ENCODE measurements around the gene ECHS1. TPM values are rescaled to one million over a fixed set of nuclear protein-coding genes. Genes with fewer than 3 reads are reported as not detected.

Gene ECHS1
- polyA plus RNA-seq, 1 donor from 2014 or later: 117 TPM

DNA sequence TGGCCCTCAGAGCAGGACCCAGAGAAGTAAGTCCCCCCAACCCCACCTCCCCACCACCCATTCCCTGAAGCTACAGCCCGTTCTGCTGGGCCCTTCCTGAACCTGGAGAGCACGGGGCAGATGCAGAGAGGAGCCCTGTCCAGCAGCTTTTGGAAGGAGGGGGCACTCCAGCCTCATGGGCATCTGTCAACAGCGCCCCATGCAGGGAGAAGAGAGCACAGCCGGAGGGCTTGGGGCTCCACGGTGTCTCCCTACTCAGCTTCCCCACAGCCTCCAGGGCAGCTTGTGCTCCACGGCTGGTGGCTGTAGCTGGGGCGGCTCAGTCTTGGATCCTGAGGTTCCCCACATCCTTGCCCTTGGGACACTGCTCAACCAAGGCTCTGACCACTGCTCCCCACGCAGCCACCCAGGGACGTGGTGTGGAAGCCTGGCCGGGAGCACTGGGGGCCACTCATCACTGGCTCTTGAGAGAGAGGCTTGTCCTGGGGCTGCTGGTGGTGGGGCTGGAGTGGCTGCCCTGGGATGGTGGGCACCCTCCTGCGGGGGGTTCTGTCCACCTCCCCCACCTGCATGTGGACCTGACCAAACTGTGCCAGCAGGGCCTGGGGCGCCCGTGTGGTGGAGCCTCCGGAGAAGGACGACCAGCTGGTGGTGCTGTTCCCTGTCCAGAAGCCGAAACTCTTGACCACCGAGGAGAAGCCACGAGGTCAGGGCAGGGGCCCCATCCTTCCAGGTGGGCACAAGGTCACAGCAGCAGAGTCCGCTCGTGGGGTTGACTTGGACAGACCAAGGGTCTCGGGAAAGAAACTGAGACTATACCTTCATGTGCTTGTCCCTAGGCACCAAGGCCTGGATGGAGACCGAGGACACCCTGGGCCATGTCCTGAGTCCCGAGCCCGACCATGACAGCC is 21.5 kb downstream of the ECHS1 start:
- Mint-ChIP-seq H3K4me3 (no peak overlapping the region), H3K9me3 (no peaks in the 10 kb centered on the region), H3K4me1 (peaks cover 0 to 5% (median 0%) of the 10 kb centered on the region in 3 donors), H3K36me3 (no peaks in the 10 kb centered on the region), H3K27ac (no peak overlapping the region), H3K27me3 (peaks cover 4% of the 10 kb centered on the region)

DNA sequence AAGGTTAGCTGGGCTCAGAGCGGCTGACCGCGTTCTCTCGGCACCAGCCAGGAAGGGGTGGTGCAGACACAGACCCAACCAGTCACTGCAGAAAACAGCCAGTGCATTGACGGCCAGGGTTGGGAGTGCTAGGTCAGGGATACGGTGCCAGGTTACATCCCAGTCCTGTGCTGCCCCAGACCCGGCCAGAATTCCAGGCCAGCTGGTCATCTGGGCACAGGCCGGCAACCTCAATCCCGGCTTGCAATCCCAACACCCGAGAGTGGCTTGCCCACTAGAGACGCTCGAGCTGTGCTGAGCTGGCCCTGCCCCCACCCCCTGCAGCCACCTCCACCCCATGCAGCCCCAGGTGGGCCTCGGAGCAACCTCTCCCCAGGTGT is 22.2 kb downstream of the ECHS1 start:
- no peak overlapping the region for H3K4me3 Mint-ChIP-seq
- H3K36me3 Mint-ChIP-seq: no peaks in the 10 kb centered on the region
- H3K9me3 Mint-ChIP-seq: no peaks in the 10 kb centered on the region
- no peak overlapping the region for H3K27ac Mint-ChIP-seq
- H3K27me3 Mint-ChIP-seq: peaks cover 8% of the 10 kb centered on the region
- peaks cover 0 to 5% (median 0%) of the 10 kb centered on the region in 3 donors for H3K4me1 Mint-ChIP-seq

DNA sequence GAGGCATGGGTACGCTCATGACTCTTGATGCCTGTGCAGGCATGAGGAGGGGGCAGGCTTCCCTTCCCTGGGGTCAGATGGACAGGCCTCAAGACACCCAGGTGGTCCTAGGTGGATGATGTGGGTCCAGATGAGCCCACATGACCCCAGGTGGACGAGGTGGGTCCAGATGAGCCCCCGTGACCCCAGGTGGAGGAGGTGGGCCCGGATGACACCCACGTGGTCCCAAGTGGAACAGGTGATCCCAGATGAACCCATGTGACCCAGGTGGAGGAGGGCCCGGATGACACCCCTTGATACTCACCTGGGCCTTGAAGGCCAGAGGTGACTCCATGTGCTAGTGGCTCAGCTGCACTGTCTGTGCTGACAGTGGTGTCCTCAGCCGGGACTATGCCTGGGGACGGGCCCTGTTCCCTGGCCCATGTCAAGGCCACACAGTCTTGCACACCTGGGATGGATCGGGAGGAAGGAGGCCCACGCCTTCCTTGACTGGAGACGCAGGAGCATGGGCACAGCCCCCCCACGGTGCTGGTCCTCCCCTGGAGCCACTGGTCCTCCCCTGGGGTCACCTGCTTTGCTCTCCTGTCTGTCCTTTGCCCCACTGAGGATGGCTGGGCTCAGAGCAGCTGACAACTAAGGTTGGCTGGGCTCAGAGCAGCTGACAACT is 22.7 kb downstream of the ECHS1 start:
- H3K27ac Mint-ChIP-seq: no peak overlapping the region
- H3K4me1 Mint-ChIP-seq: peaks cover 0 to 5% (median 0%) of the 10 kb centered on the region in 3 donors
- H3K27me3 Mint-ChIP-seq: peaks cover 14% of the 10 kb centered on the region
- H3K9me3 Mint-ChIP-seq: no peaks in the 10 kb centered on the region
- H3K36me3 Mint-ChIP-seq: no peaks in the 10 kb centered on the region
- H3K4me3 Mint-ChIP-seq: no peak overlapping the region

DNA sequence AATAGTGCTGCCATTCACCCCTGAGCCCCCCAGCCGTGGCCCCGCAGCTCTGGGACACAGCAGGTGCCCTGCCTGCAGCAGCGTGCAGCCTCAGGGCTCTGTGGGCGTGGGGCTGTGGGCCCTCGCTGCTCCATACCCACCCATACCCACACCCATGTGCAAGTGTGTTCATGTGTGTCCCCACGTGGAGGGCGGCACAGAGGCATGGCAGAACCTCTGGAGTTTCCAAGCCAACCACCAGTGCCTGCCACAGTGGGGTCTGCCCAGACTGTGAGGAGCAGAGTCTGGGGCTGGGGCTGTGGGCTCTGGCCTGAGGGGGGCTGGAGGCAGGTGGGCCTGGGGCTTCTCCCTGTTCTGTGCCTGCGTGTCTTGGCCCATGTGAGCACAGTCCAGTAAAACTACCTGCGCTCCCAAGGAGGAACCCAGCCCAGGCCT is 23.6 kb downstream of the ECHS1 start:
- Mint-ChIP-seq H3K27me3 (peaks cover 17% of the 10 kb centered on the region), H3K4me1 (peaks cover 0 to 5% (median 0%) of the 10 kb centered on the region in 3 donors), H3K9me3 (no peaks in the 10 kb centered on the region), H3K27ac (no peak overlapping the region), H3K36me3 (no peaks in the 10 kb centered on the region), H3K4me3 (no peak overlapping the region)

DNA sequence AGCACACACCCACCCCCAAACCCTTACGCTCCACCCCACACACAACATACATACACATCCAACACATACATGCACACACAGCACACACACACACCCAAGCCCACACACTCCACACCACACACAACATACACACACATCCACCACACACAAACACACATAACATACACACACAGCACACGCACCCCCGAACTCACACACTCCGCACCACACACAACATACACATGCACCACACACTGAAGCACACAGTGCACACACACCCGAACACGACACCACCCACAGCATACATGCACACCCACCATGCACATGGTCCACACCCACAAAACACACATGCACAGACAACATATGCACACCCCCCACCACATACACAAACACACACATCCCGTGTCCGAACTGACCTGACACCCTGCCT is 24.0 kb downstream of the ECHS1 start:
- Mint-ChIP-seq H3K36me3 (no peaks in the 10 kb centered on the region), H3K4me3 (no peak overlapping the region), H3K27me3 (peaks cover 19% of the 10 kb centered on the region), H3K9me3 (no peaks in the 10 kb centered on the region), H3K27ac (no peak overlapping the region), H3K4me1 (peaks cover 0 to 5% (median 0%) of the 10 kb centered on the region in 3 donors)

DNA sequence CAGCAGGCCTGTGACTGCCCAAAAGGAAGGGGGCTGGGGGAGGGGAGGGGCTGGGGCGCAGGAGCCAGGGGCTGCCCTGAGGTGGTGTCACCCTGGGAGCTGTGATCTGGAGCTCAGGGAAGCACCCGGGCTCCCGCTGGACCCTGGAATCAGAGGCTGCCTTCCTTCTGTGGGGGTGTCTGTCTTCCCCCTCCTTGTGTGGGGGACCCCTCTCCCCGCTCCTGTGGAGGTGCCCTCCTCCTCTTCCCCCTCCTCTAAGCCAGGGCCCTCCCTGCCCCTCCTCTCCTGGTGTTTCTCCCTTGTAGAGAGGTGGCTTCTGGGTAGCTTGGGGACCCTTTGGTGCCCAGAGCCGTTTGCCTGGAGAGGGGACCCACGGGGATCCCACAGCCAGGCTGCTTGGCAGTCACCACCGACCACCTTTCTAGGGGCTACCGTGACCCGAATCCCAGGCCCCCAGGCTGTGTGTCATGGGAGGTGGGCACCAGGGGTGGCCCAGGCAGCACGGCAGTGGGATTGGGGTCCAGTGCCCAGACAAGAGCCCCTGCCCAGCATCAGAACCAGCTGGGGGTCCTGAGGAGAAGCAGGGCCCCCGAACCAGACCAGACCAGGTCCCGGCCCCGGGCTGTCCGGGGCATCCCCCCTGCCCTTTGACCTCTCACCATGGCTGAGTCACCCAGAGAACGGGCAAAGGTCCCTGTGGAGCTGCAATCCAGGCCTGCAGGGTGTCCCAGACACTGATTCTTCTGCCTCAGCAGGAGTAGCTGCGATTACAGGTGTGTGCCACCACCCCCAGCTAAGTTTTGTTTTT is 25.2 kb downstream of the ECHS1 start:
- peaks cover 0 to 4% (median 0%) of the 10 kb centered on the region in 3 donors for H3K4me1 Mint-ChIP-seq

DNA sequence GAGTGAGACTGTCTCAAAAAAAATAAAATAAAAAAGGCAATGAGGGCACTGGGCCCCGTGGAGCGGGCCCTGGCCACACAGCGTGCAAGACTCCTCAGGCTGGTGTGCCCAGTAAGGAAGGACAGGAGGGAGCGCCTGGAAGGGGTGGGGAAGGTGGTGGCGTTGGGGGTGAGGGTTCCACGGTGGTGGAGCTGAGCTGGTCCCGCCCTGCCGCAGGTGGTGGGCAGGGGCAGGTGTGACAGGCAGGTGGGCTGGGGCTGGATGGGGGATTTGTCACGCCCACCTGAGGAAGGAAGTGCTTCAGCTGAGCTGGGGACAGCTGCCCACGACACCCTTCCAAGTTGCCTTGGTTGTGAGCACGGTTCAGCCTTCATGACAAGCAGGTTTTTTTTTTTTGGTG is 26.7 kb downstream of the ECHS1 start:
- Mint-ChIP-seq H3K4me1 (peaks cover 0 to 4% (median 0%) of the 10 kb centered on the region in 3 donors), H3K4me3 (peak overlapping the region in 1 of 4 donors; percentile 76), H3K9me3 (no peaks in the 10 kb centered on the region), H3K27me3 (peaks cover 31% of the 10 kb centered on the region), H3K36me3 (no peaks in the 10 kb centered on the region), H3K27ac (no peak overlapping the region)

More for the DNA sequence above, 25.2 kb downstream of the ECHS1 start:
- no peaks in the 10 kb centered on the region for H3K36me3 Mint-ChIP-seq
- no peak overlapping the region for H3K4me3 Mint-ChIP-seq
- H3K9me3 Mint-ChIP-seq: no peaks in the 10 kb centered on the region
- H3K27me3 Mint-ChIP-seq: peaks cover 28% of the 10 kb centered on the region
- H3K27ac Mint-ChIP-seq: no peak overlapping the region

DNA sequence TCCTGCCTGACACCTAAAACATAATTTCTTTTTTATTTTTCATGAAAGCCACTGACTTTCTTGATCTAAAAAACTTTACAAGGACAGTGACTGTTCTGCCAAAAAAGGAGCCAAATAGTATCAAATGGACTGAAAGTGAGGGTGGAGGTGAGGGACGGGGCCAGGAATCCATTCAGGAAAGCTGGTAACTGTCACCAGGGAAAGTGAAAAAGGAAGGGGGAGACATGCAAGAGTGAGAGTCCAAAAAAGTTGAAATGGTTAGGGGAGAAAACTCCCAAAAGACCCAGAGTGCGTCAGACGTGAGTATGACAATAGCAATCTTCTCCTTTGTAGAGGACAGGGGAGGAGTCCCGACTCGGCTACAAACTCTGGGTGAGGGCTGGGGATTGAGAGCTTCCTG is 28.9 kb downstream of the ECHS1 start:
- H3K4me3 Mint-ChIP-seq: no peak overlapping the region
- H3K9me3 Mint-ChIP-seq: no peaks in the 10 kb centered on the region
- peaks cover 0 to 3% (median 0%) of the 10 kb centered on the region in 3 donors for H3K4me1 Mint-ChIP-seq
- H3K36me3 Mint-ChIP-seq: no peaks in the 10 kb centered on the region
- H3K27me3 Mint-ChIP-seq: peaks cover 35% of the 10 kb centered on the region
- H3K27ac Mint-ChIP-seq: no peak overlapping the region

DNA sequence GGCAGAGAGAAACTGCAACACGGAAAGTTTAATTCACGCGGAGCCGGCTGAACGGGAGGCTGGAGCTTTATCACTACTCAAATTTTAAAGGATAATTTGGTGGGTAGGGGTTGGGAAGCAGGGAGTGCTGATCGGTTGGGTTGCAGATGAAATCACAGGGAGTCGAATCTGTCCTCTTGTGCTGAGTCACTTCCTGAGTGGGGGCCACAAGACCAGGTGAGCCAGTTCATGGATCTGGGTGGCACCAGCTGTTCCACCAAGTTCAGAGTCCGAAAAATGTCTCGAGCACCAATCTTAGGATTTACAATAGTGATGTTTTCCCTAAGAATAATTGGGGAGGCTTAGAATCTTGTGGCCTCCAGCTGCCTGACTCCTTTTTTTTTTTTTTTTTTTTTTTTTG is 29.6 kb downstream of the ECHS1 start:
- H3K36me3 Mint-ChIP-seq: no peaks in the 10 kb centered on the region
- H3K9me3 Mint-ChIP-seq: no peaks in the 10 kb centered on the region
- H3K27ac Mint-ChIP-seq: no peak overlapping the region
- no peaks in the 10 kb centered on the region for H3K4me1 Mint-ChIP-seq
- no peak overlapping the region for H3K4me3 Mint-ChIP-seq
- H3K27me3 Mint-ChIP-seq: peaks cover 35% of the 10 kb centered on the region

DNA sequence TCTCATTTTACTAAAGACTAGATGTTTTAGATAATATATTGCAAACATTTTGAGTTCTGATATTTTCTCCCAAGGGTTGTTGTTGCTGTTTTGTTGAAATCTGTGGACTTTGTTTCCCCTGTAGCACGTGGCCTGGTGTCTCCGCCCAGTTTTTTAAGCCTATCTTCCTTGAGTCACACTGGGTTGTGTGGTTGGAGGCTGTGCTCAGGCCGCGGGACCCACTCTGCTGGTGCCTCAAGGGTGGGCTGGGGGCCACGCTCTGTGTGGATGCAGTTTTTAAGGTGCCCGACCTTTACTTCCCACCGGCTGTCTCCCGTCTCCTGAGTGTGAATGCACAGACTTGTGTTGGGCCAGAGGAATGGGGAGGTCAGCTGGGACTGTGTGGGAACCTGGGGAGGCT is 30.2 kb downstream of the ECHS1 start:
- Mint-ChIP-seq H3K9me3 (no peaks in the 10 kb centered on the region), H3K27ac (no peak overlapping the region), H3K27me3 (peaks cover 35% of the 10 kb centered on the region), H3K36me3 (no peaks in the 10 kb centered on the region), H3K4me1 (no peaks in the 10 kb centered on the region), H3K4me3 (no peak overlapping the region)

DNA sequence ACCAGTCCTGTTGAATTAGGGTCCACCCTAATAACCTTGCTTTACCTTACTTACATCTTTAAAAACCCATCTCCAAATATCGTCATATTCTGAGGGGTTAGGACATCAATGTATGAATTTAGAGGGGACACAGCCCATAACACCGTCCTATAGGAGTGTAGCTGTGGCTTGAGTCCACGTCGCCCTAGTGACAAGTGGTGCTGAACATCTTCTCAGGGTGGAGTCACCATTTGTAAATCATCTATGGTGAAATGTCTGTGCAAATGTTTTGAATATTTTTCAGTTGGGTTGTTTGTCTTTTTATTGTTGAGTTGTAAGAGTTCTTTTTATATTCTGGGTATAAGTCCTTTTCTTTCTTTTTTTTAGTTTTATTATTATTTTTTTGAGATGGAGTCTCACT is 31.2 kb downstream of the ECHS1 start:
- Mint-ChIP-seq H3K27ac (no peak overlapping the region), H3K36me3 (no peaks in the 10 kb centered on the region), H3K9me3 (no peaks in the 10 kb centered on the region), H3K27me3 (peaks cover 35% of the 10 kb centered on the region), H3K4me1 (no peaks in the 10 kb centered on the region), H3K4me3 (peak overlapping the region in 1 of 4 donors; percentile 22)

DNA sequence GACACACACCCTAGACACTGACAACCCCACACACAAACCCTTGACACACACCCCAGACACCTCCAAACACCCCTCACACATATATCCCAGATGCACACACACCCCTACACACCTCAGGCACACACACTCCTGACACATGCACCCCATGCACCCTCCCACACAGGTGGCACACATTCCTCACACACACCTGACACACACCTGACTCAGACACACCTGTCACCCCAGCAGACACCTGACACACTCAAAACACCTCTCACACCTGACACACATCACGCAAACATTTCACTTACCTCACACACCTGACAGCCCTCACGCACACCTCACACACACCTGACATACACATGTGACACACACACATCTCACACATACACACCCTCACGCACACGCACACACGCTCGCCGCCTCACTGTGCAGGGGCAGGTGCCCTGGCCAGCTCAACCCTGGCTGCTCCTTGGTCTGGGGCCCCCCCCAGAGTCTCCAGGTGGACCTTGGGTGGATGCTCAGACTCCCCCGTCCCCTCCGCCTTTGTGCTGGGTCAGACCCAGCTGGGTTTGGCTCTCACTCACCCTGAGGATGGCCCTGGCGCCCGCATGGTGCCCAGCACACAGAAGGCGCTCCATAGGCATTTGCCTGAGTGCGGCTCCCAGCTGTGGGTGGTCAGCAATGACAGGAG is 33.3 kb downstream of the ECHS1 start:
- H3K27ac Mint-ChIP-seq: no peak overlapping the region
- peaks cover 21% of the 10 kb centered on the region for H3K27me3 Mint-ChIP-seq
- no peak overlapping the region for H3K4me3 Mint-ChIP-seq
- H3K9me3 Mint-ChIP-seq: no peaks in the 10 kb centered on the region
- peaks cover 0 to 1% (median 0%) of the 10 kb centered on the region in 3 donors for H3K4me1 Mint-ChIP-seq
- no peaks in the 10 kb centered on the region for H3K36me3 Mint-ChIP-seq

DNA sequence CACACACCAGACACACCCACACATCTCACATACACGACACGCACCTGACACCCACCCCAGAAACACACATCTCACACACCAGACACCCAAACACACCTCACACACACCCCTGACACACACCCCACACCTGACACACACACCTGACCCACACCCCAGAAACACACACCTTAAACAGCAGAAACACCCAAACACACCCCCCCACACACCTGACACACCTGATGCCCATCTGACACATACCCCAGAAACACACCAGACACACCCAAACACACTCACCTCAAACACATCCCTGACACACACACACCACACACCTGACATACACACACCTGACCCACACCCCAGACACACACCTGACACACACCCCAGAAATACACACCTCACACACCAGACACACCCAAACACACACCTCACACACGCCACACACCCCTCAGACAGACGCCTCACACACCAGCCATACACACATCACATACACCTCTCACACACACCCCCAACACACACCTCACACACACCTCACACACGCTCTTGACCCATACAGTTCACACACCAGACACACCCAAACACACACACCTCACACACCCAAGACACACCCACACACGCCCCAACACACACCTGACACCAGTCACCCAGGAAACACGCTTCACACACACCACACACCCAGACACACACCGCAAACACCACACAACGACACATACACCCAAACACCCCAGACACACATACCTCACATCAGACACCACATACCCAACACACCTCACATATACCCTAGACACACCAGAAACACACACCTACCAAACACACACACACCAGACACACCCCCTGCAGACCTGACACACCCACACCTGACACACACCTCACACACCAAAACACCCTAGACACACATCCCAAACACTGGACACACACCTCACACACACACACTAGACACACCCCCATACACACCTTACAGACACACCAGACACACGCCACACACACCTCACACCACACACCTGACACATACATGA is 34.8 kb downstream of the ECHS1 start:
- Mint-ChIP-seq H3K9me3 (no peaks in the 10 kb centered on the region), H3K4me3 (no peak overlapping the region), H3K36me3 (no peaks in the 10 kb centered on the region), H3K4me1 (peaks cover 0 to 2% (median 0%) of the 10 kb centered on the region in 3 donors), H3K27me3 (peaks cover 15% of the 10 kb centered on the region), H3K27ac (no peak overlapping the region)

DNA sequence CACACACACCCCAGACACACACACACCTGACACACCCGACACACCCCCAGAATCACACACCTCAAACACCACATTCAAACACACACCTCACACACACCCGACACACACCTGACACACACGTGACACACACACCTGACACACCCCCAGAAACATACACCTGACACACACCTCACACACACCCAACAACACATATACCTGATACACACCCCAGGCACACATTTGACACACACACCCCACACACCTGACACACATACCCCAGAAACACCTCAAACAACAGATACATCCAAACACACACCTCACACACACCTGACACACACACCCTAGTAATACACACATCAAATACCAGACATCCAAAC is 35.8 kb downstream of the ECHS1 start:
- H3K27me3 Mint-ChIP-seq: peaks cover 9% of the 10 kb centered on the region
- H3K36me3 Mint-ChIP-seq: no peaks in the 10 kb centered on the region
- no peak overlapping the region for H3K4me3 Mint-ChIP-seq

More for the DNA sequence above, 35.8 kb downstream of the ECHS1 start:
- Mint-ChIP-seq H3K27ac (no peak overlapping the region), H3K4me1 (peaks cover 0 to 5% (median 2%) of the 10 kb centered on the region in 3 donors), H3K9me3 (no peaks in the 10 kb centered on the region)
